GM20431 (cell line): Measurements from ENCODE around the gene ACAT2.
"Not testable (repeated sequence)": the region's sequence is repeated elsewhere in the genome, so short reads cannot be mapped to it uniquely, and the experiment has no call there.

Experiments used
- in situ Hi-C: fragments of 300-500 bp; cut with MseI, MboI; formaldehyde crosslinking; loops from one replicate; pipeline ENCODE4 v1.15.0; 2020; ENCODE audit warnings: low sequenced_read_pairs; ENCODE audit not compliant: unreplicated experiment

The ACAT2 gene

GRCh38 chr6:159729598-159730331 lies 32.1 kb upstream of the ACAT2 start:
- in situ Hi-C loops: no loop called here

- in situ Hi-C loops: no loop called here
Measured at GRCh38 chr6:159730332-159730676, 31.5 kb upstream of the ACAT2 start.

- in situ Hi-C loops: not testable (repeated sequence)
Measured at GRCh38 chr6:159732550-159732949, 29.3 kb upstream of the ACAT2 start.

DNA sequence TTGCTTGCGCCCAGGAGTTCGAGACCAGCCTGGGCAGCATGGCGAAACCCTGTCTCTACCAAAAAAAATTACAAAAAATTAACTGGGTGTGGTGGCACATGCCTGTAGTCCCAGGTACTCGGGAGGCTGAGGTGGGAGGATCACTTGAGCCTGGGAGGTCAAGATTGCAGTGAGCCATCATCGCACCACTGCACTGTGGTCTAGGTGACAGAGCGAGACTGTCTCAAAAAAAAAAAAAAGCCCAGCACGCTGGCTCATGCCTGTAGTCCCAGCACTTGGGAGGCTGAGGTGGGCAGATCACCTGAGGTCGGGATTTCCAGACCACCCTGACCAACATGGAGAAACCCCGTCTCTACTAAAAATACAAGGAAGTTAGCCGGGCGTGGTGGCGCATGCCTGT lies 28.4 kb upstream of the ACAT2 start:
- in situ Hi-C loops: not testable (repeated sequence)

DNA sequence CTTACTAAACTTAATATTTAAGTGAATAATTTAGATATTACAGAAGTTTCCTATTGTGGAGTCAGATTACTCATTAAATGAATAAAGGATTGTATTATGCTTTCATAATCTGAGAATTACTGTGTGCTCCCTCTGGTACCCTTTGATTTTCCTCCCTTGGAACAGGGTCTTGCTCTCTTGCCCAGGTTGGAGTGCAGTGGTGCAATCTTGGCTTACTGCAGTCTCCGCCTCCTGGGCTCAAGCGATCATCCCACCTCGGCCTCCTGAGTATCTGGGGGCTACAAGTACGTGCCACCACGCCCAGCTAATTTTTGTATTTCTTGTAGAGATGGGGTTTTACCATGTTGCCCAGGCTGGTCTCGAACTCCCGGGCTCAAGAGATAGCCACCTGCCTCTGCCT lies 24.9 kb upstream of the ACAT2 start:
- in situ Hi-C loops: no loop called here

DNA sequence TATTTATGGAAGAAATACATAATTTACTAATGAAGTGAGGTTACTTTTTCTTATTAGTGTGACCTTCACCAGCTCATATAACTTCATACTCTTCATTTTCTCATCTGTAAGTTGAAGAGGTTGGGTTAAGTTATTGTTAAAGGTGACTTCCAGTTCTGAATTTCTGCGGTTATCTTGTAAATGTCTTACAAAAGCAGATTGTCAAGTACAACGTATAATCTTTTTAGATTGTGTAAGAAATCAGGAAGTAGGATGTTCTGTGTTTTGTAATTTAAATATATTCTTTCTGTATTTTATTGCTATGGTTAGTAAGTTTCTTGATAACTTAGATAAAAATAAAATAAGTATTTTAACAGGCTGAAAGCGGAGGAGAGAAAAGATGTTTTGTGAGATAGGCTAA lies 22.5 kb upstream of the ACAT2 start:
- in situ Hi-C loops: no loop called here

- in situ Hi-C loops: no loop called here
Measured at GRCh38 chr6:159742165-159742564, 19.7 kb upstream of the ACAT2 start.

DNA sequence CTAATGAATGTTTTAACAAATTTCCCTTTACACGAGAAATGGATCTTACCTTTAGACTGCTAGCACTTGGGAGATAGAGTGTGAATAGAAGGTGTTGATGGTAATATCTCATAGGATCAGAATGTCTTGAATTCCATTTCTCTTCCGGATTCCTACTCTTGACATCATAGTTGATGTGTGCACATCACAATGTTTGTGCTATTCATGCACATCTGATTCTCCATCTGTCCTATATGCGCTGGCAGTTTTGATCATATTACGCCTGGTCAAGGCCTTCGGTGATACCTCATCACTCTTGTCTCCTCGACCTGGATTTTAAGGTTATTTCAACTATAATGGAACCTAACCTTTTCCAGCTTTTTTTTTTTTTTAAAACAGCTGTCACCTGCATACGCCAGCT lies 16.8 kb upstream of the ACAT2 start:
- in situ Hi-C loops: no loop called here

- in situ Hi-C loops: no loop called here
Measured at GRCh38 chr6:159746759-159747158, 15.1 kb upstream of the ACAT2 start.

- in situ Hi-C loops: not testable (repeated sequence)
Measured at GRCh38 chr6:159748127-159748526, 13.7 kb upstream of the ACAT2 start.

DNA sequence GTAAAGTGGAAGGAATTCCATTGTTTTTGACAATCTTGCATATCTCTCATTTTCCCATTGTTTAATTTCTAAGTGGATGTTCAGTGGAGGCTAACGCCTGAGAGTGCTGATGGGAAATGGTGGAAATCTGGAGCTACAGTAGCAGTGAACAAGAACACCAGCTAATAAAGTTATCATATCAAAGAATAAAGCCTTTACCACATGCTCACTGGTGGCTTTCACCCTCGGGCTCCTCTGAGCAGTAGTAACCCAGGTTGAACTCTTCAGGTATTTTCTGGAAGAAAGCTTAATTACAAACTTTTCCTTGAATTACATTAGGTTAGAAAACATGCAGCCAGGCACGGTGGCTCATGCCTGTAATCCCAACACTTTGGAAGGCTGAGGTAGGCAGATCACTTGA lies 10.4 kb upstream of the ACAT2 start:
- in situ Hi-C loops: no loop called here

- in situ Hi-C loops: no loop called here
Measured at GRCh38 chr6:159753081-159753872, 8.6 kb upstream of the ACAT2 start.

- in situ Hi-C loops: no loop called here
Measured at GRCh38 chr6:159754401-159754800, 7.4 kb upstream of the ACAT2 start.

DNA sequence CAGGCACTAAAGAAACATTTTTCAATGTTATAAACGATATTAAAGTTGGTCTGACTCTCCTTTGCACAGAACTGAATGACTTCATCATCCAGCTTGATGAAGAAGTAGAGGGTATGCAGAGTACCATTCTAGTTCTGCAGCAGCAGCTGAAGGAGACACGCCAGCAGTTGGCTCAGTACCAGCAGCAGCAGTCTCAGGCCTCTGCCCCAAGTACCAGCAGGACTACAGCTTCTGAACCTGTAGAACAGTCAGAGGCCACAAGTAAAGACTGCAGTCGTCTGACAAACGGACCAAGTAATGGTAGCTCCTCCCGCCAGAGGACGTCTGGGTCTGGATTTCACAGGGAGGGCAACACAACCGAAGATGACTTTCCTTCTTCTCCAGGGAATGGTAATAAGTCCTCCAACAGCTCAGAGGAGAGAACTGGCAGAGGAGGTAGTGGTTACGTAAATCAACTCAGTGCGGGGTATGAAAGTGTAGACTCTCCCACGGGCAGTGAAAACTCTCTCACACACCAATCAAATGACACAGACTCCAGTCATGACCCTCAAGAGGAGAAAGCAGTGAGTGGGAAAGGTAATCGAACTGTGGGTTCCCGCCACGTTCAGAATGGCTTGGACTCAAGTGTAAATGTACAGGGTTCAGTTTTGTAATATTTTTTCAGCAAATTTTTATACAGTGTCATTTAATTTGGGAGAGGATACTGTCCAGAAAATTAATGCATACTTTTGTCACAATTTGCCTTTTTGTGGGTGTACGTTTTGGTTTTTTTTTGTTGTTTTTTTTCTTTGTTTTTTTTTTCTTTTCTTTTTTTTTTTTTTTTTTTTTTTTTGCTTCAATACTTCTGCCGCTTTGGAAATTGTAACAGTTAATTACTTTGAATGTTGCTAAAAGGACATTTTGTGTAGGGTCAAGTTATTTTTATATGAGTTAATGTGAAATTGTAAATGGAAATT lies 6.6 kb upstream of the ACAT2 start:
- in situ Hi-C loops: no loop called here

- in situ Hi-C loops: no loop called here
Measured at GRCh38 chr6:159756508-159756907, 5.3 kb upstream of the ACAT2 start.

DNA sequence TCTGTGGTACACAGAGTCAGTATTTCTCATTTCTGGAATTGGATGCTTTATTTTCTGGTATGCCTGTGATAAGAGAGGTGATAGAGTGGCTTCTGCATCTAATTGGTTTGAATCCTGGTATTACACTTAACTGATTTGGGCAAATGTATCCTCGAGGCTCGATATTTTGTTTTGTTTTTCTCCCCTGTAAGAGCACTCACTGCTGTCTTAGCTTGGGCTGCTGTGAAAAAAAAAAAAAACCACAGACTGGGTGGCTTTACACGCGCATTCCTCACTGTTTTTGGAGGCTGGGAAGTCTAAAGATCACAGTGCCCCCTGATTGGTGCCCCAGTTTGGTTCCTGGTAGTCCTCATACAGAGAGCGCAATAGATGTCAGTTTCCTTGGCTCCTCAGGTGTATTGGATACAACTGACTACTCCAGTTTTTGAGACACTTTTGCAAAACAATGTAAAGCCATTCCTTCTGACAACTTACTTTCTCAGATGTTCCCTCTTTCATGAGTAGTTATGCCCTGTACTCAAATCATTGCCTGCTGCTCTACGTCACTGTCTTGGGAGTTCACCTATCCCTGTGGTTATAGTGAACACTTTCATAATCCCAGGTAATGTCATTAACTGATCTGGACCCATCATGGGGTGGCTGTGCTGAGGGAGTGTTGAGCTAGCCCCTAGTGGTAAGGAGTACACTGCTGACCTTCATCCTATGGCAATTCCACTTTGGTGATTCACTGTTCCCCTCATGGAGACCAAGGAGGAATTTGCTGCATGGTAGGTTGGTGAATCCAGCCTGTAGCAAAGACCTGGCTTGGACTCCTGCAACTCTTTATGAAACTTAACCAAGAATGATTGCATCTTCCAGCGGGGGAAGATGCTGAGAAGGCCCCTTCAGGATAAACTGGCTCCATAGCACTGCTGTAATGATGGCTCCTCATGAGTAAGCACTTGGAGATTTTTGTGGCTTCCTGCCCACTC lies 3.5 kb upstream of the ACAT2 start:
- in situ Hi-C loops: no loop called here

DNA sequence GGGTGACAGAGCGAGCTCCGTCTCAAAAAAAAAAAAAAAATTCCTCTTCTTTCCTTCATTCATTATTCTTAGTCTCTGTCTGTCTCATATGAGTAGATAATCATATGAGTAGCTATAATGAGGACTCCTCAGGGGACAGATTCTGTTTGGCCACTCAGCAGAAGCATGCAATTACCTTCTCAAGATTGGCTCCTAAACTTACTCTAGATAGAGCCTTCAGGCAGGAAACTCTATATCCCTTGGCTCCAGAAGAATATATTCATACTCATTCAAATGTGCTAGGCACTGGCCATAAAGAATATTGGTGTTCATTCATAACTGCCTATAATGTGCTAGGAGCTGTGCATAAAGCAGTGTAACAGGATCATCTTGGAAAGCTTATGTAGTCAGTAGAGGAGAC lies 2.2 kb upstream of the ACAT2 start:
- in situ Hi-C loops: no loop called here

- in situ Hi-C loops: no loop called here
Measured at GRCh38 chr6:159760602-159761057, 1.2 kb upstream of the ACAT2 start.

DNA sequence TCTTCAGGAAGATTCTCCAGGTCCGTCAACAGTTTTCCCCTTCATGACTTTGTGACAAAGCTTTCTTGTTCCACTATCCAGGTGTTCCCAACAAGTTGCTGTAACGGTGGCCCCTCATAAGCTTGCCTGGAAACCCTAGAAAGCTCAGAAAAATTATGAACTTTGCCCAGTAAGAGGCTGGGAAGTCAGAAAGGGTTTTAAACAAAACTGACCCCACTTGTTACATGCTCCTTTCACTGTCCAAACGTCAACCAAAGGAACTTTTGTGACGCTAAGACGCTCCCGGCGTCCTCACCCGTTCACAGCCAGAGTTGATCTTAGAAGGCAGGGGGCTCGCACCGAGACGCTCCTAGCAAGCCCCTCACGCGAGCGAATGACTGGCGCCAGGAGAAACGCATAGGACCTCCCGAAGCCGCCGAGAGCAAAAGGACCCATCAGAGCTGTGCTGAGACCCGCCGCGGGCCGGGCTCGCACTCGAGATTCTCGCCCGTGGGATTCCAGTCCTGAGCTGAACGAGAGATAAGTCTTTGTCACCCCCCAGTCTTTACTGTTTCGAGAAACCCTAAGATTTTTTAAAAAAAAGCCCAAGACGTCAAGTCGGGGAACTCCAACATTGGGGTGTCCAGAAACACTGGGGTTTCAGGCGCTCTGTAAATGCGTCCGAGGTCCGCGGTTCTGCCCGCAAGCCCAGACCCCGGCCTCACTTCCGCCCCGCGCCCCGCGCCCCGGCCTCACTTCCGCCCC lies 544 bp upstream of the ACAT2 start:
- in situ Hi-C loops: no loop called here
